GM18502 (cell line): Measurements from ENCODE around the gene DENND1A.

Experiments
- ATAC-seq: cut with Tn5 transposase; IDR thresholded peaks from one replicate; pipeline ENCODE4 v1.9.1; 2021; ENCODE audit warnings: mild to moderate bottlenecking; ENCODE audit not compliant: unreplicated experiment, poor library complexity

Gene DENND1A

GRCh38 chr9:123355761-123356431 lies 574.0 kb downstream of the DENND1A start, which contains the start of gene CRB2:
TSS of gene CRB2 (plus strand) at chr9:123356197. CDS start at chr9:123356261, 64 bp downstream.
- ATAC-seq: no peak

DNA sequence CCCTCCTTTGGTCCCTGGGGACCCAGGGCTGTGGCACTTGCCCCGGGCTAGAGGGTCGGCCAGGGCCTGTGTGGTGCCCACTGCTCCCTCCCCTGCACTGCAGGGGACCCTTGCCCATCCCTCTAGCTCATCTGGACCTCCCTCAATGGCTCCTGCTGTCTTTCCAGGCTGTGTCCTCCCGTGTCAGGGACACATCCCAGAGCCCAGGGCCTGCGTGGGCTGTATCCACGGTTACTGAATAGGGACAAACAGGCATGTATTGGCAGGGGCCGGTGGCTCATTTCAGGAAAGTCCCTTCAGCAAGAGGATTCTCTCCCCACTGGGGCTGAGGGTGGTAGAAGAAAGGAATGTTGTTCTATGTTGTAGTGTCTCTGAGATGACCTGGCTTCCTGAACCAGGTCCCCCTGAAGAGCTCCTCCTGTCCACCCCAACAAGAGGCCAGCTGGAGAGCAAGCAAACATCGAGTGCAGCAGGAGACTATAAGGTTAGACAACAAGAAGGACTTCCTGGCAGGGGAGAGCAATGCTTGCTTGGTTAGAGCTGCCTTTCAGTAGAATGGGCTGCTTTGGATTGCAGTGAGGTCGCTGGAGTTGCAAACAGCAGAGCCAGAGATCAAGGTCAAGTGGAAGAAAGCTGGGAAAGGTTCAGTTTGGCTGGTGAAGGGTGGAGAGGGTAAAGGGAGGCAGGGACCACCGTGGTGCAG lies 575.0 kb downstream of the DENND1A start:
- ATAC-seq: no peak

DNA sequence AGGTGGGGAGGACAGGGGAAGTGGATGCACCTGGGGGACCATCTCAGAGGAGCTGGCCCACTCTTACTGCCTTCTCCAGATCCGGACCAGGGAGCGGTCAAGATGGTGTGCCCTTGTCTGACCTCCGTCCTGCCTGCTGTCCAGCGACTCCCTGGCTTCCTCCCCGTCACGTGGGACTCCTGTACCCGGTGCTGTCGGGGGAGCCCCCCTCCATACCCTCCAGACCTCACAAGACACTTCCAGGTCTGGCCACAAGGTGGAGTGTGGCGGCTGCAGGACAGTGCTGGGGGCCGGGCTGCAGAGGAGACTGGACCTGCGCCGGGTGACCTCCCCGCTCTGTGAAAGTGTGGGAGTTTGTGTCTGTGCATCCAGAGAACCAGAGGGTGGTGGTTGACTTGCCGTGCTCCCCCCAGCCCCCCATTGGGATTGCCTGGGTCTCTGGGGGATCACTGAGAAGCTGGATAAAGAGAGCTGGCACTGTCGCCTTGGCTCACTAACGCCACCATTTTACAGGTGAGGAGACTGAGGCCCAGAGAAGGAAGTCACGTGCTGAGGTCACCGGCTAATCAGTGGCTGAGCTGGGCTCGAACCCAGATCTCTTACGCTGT lies 575.8 kb downstream of the DENND1A start:
- ATAC-seq: peak; percentile 62

- ATAC-seq: no peak
These were observed 576.9 kb downstream of the DENND1A start for GRCh38 chr9:123353041-123353440.

DNA sequence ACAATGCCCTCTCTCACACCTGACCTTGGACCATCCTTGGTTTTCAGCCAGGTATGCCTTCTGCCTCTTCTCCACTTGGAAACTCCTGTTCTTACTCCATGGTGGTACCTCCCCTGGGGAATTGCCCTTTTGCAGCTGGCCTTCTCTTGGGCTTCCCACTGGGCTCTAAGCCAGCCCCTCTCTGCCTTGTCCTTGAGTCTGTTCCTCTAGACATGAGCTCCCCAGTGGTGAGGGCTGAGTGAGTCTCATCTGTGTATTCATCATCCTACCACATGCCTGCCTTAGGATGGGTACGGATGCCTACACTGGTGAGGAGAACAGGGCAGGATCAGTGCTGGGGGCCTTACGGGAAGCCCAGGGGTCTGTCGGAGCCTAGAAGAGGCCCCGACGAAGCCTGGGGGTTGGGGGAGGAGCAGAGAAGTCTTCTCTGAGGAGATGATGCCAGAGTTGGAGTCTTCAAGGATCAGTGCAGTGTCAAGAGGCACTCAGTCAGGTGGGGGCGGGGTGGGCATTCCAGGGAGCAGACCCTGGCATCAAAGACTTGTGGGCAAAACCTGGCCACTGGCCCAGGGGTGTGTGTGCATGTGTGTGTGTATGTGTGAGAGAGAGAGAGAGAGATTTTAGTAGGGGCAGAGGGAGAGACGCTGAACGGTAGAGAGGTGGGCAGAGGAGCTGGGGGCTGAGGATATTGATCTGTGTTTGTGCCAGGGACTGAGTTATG lies 579.2 kb downstream of the DENND1A start:
- no peak for ATAC-seq

DNA sequence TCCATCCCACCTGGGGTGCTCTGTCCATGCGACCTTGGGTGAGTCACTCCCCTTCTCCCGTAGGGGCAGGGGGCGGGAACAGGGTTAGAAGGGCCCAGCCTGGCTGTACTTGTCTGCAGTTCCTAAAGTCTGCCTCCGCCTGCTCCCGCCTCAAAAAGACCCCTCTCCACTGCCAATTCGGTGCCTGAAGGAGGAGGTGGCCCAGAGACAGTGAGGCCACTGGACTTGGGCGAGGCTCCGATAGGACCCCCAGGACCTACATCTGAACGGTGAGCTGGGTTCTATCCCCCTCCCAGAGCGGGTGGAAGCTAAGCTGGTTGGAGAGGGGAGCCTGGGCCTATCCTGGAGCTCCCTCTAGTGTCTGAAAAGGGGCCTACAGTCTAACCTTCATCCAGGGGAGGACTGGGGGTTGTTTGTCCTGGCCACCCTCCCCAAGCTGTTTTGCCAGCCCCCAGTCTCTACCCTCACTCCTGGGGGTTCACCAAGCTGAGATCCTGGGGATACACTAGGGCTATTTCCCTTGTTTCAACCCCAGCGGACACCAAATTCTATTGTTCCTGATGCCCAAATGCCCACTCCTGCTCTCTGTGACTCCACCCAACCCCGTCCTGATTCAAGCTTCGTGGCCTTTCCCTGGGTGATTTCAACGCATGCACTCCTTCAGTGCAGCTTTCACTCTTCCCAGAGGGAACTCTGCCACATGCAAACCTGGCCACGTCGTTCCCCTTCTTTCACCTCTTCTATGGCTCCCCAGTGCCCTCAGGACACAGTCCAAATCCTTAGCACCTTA lies 580.0 kb downstream of the DENND1A start:
- ATAC-seq: peak; percentile 65

GRCh38 chr9:123349033-123349432 lies 580.9 kb downstream of the DENND1A start:
- ATAC-seq: no peak

DNA sequence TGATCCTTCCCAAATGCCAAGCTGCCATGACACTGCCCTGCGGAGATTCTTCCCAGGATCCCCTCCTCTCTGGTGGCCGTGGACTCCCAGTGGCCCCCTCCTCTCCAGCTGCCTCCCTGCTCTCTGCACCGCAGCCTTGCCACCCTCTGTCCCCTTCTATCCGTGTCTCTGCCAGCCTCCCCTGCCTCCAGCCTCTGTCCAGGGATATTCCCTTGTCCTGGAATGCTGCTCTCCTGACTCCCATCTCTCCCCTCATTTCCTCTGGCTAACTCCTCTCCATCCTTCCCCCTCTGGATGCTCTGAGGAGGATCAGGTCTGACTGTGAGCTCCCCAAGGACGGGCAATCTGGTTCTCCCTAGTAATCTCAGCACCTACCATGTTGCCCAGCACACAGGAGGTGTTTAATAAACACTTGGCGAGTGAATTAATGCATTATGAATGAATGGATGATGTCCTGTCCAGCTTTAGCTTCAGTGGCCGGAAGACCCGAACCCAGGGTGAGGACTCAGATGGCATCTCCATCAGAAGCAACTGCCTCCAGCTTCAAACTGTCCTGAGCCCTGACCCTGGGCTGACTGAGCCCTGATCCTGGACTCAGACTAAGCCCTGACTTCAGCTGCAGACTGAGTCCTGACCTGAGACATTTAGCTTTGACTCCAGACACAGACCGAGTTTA lies 581.5 kb downstream of the DENND1A start:
- ATAC-seq: no peak

GRCh38 chr9:123347289-123348060 lies 582.5 kb downstream of the DENND1A start:
- no peak for ATAC-seq

DNA sequence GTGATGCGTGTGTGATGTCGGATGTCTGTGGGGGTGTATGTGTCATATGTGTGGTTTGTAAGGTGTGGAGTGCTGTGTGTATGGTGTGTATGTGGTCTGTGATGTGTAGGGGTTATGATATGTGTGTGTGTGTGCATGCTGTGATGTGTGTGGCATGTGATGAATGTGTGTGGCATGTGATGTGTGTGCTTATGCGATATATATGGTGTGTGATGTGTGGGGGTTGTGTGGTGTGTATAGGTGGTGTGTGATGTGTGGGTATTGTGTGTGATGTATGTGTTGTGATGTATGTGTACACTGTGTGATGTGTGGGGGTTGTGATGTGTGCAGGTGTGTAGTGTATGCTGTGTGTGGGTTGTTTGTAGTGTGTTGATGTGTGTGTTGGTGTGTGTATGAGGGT lies 583.1 kb downstream of the DENND1A start:
- no peak for ATAC-seq

DNA sequence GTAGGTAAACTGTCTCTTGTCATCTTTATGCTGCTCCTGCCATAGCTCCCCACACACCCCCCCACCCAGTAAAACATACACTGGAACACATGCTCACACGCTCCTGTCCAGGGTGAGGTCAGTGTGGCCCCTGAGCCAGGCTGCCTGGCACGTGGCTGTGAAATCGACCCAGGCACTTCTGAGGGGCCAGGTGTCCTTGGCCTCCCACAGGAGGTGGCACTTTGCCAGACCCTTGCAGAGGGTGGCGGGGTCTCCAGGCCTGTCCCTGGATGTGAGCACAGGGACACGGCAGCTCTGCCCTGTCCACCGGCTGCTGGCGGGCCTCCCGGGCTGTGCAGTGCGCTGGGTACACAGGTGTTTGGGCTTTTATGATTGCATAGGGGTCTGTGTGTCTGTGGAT lies 583.9 kb downstream of the DENND1A start:
- ATAC-seq: no peak

DNA sequence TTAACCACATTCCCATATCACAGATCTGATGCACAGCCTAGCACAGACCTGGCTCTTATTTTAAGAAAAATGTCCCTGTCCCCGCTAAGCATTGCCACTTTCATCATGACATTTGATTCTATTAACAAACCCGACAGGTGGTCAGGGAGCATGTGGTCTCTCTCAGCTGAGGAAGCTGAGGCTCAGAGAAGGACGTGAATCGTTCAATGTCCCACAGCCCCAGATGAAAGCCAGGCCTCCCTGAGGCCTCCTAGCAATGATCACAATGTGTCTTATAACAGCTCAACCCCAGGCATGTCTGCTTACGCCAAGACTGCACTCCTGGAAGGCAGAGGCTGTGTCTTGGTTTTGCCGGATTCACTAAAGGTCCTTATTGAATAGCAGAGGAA lies 584.4 kb downstream of the DENND1A start:
- ATAC-seq: no peak

- no peak for ATAC-seq
These were observed 585.6 kb downstream of the DENND1A start for GRCh38 chr9:123344192-123344949.

- ATAC-seq: no peak
These were observed 586.3 kb downstream of the DENND1A start for GRCh38 chr9:123343443-123344191.

DNA sequence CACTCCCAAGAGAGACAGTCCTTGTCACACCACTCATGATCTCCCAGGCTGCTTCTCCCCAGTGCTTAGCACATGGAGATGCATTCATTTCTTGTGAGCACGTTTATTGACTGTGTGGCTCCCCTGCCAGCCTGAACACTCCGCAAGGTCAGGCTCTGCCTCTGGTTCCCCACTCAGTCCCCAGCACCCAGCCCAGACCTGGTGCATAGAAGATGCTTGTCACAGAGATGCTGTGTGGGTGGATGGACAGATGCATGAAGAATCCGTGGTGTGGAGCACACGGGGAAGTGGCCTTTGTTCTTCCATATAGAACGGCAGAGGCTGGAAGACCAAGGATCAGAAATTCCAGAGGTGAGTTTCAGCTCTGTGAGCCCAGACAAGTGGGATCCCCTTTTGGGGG lies 587.7 kb downstream of the DENND1A start:
- ATAC-seq: no peak

DNA sequence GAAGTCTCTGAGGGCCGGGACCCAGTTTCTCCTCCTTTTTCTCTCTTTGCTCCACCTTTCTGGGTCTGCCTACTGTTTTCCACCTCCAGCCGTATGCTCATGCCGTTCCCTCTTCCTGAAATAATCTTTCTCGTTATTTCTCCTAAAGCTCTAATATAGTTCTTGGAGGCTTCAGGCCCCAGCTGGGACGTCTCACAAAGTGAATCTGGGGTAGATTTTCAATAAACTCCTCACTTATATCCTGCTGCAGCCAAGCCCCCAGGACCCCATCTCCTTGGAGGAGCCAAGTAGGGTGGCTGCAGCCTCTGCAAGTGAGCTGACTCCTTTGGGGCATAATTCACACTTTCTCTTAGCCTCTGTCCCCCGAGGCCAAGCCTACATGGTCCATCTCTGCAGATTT lies 588.1 kb downstream of the DENND1A start:
- ATAC-seq: no peak

DNA sequence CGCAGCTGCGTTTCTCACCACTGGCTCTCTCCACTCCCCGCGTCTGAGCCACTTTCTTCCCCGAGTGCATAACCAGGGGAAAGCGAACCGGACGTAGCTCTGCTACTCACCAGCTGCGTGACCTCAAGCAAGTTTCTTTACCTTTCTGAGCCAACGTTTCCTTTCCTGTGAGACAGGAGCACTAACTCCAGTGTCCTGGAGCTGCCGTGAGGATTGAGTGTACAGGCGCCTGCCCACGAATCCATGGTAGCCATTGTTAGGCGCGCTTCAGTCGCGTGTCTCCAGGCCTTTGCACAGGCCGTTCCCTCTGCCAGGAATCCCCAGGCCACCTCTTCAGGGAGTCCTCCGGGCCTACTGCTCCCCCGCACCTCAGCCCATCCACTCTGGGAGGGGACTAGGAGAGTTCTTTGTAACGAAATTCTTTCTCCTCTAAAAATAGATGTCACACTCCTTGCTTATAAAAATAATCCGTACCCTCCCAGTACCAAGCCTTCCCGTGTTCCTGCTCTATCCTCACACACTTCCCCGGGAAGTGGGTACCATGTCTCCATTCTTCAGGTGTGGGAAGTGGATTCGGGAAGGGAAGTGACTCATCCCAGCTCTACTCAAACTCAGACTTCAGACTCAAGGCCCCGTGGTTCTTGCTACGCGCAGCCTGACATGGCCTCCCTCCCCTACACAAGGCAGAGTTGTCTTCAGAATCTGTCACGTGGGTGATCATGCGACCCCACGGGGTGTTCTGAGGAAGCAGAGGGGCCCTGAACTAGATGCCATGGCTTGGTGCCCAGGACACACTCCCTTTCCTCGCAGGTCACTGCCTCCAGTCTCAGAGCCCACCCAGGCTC lies 590.0 kb downstream of the DENND1A start:
- ATAC-seq: peak; percentile 45
